ENCODE measurements around the gene VWC2L.

- TF ChIP-seq POLR2A (IDR thresholded peaks at IDR 0.05) = no peak
- TF ChIP-seq POLR2AphosphoS5 (IDR thresholded peaks at IDR 0.05) = no peak
- TF ChIP-seq CTCF (IDR thresholded peaks at IDR 0.05) = no peak
Observed at GRCh38 chr2:214389334-214389733, 21.5 kb upstream of the VWC2L start.

Measured in sigmoid colon (tissue), 4 donors.